ENCODE results near the gene HNRNPD.

GRCh38 chr4:82394896-82395295 is 21.1 kb upstream of the HNRNPD start:
- TF ChIP-seq POLR2A (IDR thresholded peaks at IDR 0.05; ENCODE audit: low read depth, low read length) (no peak), POLR2AphosphoS5 (IDR thresholded peaks at IDR 0.05; ENCODE audit: low read depth, low read length) (no peak)
